MCF 10A (cell line): ENCODE data around the gene MAB21L2. TPM values are rescaled to one million over a fixed set of nuclear protein-coding genes. Genes with fewer than 3 reads are reported as not detected.
"Not testable (repeated sequence)": the region's sequence is repeated elsewhere in the genome, so short reads cannot be mapped to it uniquely, and the experiment has no call there.

ENCODE experiments used
- BruUV-seq: library from RNA; stranded (reverse); fragments of 400-500 nt; replicated peaks from 2 replicates; lab custom pipeline; 2021; lab: Mats Ljungman, UMichigan
- CTCF ChIA-PET: fragments of 300-600 bp; sonication (Branson Sonifier 250); formaldehyde crosslinking; extraction: SDS; loops from one replicate; lab custom pipeline; 2021; ENCODE audit warnings: antibody characterized with exemption, inconsistent platforms; lab: Yijun Ruan, JAX
- POLR2A ChIA-PET: fragments of 300-600, 350-650 bp; sonication (Branson Sonifier 250); formaldehyde crosslinking; extraction: SDS; loops from one replicate; lab custom pipeline; 2020; ENCODE audit warnings: antibody characterized with exemption, inconsistent platforms; lab: Yijun Ruan, JAX
- DNase-seq: peaks from one replicate; pipeline ENCODE4 v3.0.0-alpha.2; 2018; ENCODE audit not compliant: unreplicated experiment
- H3K27ac Mint-ChIP-seq: one replicate; pipeline ENCODE4 v1.8.0; 2022; ENCODE audit warnings: mild to moderate bottlenecking, low read depth, mixed read lengths; ENCODE audit not compliant: unreplicated experiment
- H3K27me3 Mint-ChIP-seq: one replicate; pipeline ENCODE4 v1.8.0; 2022; ENCODE audit warnings: mixed read lengths; ENCODE audit not compliant: insufficient read depth, unreplicated experiment
- H3K36me3 Mint-ChIP-seq: one replicate; pipeline ENCODE4 v1.8.0; 2022; ENCODE audit warnings: mild to moderate bottlenecking, moderate library complexity, mixed read lengths; ENCODE audit not compliant: insufficient read depth, unreplicated experiment
- H3K4me1 Mint-ChIP-seq: one replicate; pipeline ENCODE4 v1.8.0; 2022; ENCODE audit warnings: mixed read lengths; ENCODE audit not compliant: insufficient read depth, unreplicated experiment
- H3K4me3 Mint-ChIP-seq: one replicate; pipeline ENCODE4 v1.8.0; 2022; ENCODE audit warnings: mild to moderate bottlenecking, moderate library complexity, mixed read lengths; ENCODE audit not compliant: unreplicated experiment
- H3K9me3 Mint-ChIP-seq: one replicate; pipeline ENCODE4 v1.8.0; 2022; ENCODE audit warnings: mixed read lengths; ENCODE audit not compliant: unreplicated experiment
- intact Hi-C: fragments of 100-400 bp; cut with micrococcal nuclease; formaldehyde crosslinking; loops from 2 replicates; pipeline ENCODE4 v1.14.1; 2022
- total RNA-seq: library from RNA; stranded (reverse); gene quantifications from 2 replicates; pipeline ENCODE4 v1.2.3, GENCODE V29; 2022
- TF ChIP-seq, protein P1 (sequence below): fragments of 200-600 bp; IDR thresholded peaks from one replicate; pipeline ENCODE4 v1.8.0; 2022; ENCODE audit warnings: antibody characterized with exemption, mild to moderate bottlenecking; ENCODE audit not compliant: unreplicated experiment

The MAB21L2 gene
- total RNA-seq, 1 experiment from 2014 or later = not detected

DNA sequence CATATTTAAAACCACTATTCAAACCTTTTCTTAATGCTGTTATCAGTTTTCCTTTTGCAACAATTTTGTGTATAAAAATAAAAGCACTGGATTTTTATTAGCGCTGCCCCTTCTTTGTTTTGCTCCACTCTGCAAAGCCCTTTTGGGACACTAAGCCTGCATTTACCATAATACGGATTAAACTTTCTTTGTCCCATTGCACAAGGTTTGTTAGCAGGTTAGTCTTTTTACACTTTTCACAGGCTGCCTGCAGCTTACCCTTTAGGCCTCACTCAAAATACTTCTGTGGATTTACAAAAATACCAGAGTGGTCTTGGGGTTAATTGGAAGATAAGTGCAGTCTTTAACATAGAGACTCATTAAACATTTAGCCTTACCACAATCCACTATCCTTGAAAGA lies 35.7 kb upstream of the MAB21L2 start:
- Mint-ChIP-seq H3K27ac (no peak overlapping the region), H3K36me3 (no peaks in the 10 kb centered on the region), H3K9me3 (no peaks in the 10 kb centered on the region), H3K4me1 (no peaks in the 10 kb centered on the region), H3K27me3 (no peaks in the 10 kb centered on the region), H3K4me3 (no peak overlapping the region)
- ChIA-PET POLR2A (no interaction called here), CTCF (no interaction called here)
- DNase-seq = no peak
- TF ChIP-seq, protein P1, sequence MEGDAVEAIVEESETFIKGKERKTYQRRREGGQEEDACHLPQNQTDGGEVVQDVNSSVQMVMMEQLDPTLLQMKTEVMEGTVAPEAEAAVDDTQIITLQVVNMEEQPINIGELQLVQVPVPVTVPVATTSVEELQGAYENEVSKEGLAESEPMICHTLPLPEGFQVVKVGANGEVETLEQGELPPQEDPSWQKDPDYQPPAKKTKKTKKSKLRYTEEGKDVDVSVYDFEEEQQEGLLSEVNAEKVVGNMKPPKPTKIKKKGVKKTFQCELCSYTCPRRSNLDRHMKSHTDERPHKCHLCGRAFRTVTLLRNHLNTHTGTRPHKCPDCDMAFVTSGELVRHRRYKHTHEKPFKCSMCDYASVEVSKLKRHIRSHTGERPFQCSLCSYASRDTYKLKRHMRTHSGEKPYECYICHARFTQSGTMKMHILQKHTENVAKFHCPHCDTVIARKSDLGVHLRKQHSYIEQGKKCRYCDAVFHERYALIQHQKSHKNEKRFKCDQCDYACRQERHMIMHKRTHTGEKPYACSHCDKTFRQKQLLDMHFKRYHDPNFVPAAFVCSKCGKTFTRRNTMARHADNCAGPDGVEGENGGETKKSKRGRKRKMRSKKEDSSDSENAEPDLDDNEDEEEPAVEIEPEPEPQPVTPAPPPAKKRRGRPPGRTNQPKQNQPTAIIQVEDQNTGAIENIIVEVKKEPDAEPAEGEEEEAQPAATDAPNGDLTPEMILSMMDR = no peak
- BruUV-seq = no TSS peak
- intact Hi-C loops = no loop called here

DNA sequence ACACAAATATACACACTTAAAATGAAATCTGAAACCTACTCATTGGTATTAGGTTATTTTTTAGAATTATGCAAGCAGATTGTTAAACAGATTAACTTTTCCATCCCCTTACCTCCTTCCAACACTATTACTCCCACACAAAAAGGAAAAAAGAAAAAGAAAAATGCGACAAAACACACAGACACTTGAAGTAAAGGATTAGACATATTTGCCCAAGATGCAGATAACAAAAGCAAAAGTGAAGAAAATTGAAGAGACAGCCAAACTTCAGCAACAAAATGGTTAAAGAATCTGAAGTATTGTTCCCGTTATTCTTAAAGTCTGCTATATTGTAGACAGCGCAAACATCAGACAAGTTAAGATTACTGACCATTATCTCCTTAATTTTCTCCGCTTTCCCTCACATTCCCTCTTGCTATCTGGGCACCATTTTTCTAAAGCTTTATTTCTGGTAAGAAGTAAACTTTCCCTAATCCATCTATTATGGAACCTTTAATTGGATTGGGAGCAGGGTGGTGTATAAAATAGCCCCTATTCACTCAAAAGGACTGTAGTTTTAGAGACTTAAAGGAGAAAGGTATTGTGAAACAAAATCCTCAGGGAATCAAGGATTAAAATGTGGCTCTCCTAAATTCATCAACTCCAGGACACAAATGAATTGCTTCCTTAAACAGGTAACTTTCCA lies 34.7 kb upstream of the MAB21L2 start:
- intact Hi-C loops = no loop called here
- Mint-ChIP-seq H3K9me3 (no peaks in the 10 kb centered on the region), H3K4me3 (no peak overlapping the region), H3K27ac (no peak overlapping the region), H3K27me3 (no peaks in the 10 kb centered on the region), H3K36me3 (no peaks in the 10 kb centered on the region), H3K4me1 (no peaks in the 10 kb centered on the region)
- DNase-seq = no peak
- ChIA-PET CTCF (no interaction called here), POLR2A (no interaction called here)
- TF ChIP-seq, protein P1 = no peak
- BruUV-seq = no TSS peak

DNA sequence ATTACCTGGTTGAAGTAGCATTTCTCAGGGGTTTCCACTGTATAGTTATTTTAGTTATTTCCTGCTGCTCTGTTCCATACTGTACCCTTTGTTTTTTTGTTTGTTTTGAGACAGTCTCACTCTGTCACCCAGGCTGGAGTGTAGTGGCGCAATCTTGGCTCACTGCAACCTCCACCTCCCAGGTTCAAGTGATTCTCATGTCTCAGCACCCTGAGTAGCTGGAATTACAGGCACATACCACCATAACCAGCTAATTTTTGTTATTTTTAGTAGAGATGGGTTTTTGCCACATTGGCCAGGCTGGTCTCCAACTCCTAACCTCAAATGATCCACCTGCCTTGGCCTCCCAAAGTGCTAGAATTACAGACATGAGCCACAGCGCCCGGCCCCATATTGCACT lies 24.1 kb upstream of the MAB21L2 start:
- H3K27ac Mint-ChIP-seq = peak overlapping the region; percentile 11
- POLR2A ChIA-PET = interaction anchor here (0.7 to 1.3 kb wide), 2 partner anchors 9 to 13 kb away, joined by 3 to 4 read pairs; no protein-coding TSS in a partner anchor
- BruUV-seq, H3K9me3 Mint-ChIP-seq, H3K27me3 Mint-ChIP-seq, CTCF ChIA-PET, intact Hi-C loops, H3K4me3 Mint-ChIP-seq, H3K36me3 Mint-ChIP-seq: not testable (repeated sequence)
- peaks cover 13% of the 10 kb centered on the region for H3K4me1 Mint-ChIP-seq
- DNase-seq = peak; percentile 61

DNA sequence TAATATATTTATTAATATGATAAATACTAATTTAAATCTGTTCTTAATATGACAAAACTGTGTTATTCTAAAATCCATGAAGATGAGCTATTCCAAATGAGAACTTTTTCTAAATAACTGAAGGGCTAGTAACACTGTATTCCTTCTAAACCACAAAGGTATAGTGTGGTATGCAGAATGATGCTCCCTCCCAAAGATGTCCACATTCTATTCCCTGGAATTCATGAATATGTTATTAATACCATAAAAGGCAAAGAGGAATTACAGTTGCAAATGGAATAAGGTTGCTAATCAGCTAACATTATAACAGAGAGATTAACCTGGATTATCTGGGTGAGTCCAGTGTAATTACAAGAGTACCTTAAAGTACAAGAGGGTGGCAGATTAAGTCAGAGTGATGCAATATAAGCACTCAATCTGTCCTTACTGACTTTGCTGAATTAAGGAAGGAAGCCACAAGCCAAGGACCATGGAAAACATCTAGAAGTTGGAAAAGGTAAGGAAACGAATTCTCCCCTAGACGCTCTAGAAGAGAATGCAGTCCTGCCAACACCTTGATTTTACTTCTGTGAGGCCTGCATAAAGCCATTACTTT lies 20.7 kb upstream of the MAB21L2 start:
- peaks cover 13% of the 10 kb centered on the region for H3K4me1 Mint-ChIP-seq
- H3K27me3 Mint-ChIP-seq = no peaks in the 10 kb centered on the region
- no peak overlapping the region for H3K4me3 Mint-ChIP-seq
- no TSS peak for BruUV-seq
- H3K36me3 Mint-ChIP-seq = no peaks in the 10 kb centered on the region
- intact Hi-C loops = no loop called here
- peaks cover 6% of the 10 kb centered on the region for H3K9me3 Mint-ChIP-seq
- CTCF ChIA-PET = no interaction called here
- H3K27ac Mint-ChIP-seq = no peak overlapping the region
- TF ChIP-seq, protein P1 = no peak
- no peak for DNase-seq
- POLR2A ChIA-PET = no interaction called here
